HG02623 (cell line): ENCODE measurements around the gene ALG2.
A peak's percentile ranks its signal among the peaks of the same experiment; 100 is the strongest.

Experiments used
- ATAC-seq: cut with Tn5 transposase; IDR thresholded peaks from one replicate; pipeline ENCODE4 v1.9.1; 2021; ENCODE audit warnings: moderate library complexity; ENCODE audit not compliant: unreplicated experiment

Gene ALG2

DNA sequence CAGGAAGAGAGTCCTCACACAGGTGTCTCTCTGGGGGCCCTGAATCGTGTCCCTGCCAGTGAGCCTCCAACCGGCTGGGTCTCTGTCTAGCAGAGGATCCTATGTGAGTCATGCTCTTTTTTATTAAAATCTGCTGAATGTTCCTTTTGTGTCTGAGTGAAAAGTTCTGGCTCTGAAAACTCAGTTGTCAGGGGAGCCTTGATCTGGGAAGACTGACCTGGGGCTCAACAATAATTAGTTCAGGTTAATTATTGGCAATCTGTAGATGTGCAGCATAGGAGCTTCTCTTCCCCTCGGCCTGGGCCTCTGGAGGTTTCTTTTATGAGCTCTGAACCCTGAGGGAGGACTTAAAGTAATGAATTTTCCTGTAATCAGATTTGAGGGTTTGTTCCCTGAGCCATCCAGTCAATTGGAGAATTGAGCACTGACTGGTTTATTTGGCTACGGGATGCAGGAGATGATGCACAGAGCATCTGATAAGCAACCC lies 45.2 kb downstream of the ALG2 start:
- ATAC-seq, result no peak

DNA sequence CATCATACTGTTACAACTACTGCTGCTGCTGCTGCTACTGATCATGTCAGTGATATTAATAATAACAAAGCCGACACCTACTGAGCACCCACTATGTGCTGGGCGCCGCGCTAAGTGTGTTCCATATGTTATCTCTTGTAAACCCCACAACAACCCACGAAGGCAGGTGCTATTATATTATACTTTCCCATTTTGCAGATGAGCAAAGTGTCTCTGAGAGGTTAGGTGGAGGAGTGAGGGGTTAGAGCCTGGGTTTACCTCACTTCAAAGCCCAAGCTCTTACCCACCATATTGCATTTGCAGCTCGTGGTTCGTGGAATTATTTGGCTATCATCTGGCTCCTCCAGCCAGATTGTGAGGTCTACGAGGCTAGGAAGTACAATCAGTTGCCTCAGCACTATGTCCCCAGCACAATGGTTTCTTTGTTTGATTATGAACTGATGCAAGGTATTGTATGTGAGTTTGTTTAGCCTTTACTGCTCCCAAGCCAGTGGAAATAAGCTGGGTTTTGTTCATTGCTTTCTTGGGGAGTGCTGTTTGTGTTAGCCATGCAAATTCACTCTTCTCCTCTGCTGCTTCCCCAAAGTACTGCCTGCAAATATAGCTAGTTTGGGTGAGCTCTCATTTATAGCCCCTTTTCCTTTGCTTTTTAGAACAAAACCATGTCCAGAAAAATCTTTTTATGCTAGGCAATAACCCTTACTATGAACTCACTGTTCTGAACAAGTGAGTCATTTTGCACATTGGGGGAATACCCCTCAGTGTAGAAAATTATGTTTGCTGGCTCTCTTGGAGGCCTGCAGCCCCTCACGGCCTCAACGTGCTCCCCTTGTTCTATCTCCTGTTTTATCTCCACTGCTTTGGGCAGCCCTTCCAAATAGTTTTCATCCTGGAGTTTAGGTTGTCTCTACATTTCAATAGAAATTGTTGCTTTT lies 47.9 kb downstream of the ALG2 start:
- ATAC-seq, result peak; percentile 67

DNA sequence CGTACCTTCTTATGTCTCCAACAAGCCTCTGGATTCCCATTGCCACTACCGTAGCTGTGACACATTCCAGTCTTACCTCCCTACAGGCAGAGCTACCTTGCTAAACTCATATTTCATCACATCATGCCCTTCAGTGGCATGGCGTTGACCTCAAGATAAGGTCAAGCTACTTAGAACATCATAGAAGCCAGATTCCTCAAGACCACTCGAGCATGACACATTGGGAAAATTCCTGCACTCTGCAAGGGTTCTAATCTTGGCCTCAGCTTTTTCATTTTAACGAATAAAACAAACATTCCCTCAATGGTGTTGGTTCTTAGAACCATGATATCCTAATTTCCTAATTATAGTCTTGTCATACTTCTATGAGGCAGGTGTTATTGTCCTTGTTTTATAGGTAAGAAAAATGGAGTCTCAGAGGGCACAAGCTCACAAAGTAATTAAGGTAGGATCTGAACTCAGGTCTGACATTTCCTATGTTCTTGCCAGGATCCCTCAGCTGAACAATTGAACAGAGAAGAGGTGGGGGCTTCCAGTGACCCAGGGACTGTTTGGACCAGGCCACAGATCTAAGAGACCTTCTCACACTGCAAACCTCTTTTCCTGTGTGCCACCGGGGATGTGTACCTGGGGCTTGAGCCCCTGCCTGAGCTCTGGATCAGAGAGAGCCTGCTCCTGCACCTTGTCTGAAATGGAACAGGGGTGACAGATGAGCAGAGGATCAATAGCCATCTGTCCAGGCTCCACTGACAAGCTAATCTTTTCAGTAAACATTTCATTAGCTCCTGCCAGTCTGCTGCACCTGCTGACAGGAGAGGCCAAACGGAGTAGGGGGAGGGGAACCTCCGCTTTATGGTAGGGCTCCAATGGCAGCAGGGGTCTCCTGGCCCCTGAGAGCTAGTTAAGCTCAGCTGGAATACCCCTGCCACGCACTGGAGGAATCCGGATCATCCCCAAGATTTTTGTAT lies 49.3 kb downstream of the ALG2 start:
- no peak for ATAC-seq

DNA sequence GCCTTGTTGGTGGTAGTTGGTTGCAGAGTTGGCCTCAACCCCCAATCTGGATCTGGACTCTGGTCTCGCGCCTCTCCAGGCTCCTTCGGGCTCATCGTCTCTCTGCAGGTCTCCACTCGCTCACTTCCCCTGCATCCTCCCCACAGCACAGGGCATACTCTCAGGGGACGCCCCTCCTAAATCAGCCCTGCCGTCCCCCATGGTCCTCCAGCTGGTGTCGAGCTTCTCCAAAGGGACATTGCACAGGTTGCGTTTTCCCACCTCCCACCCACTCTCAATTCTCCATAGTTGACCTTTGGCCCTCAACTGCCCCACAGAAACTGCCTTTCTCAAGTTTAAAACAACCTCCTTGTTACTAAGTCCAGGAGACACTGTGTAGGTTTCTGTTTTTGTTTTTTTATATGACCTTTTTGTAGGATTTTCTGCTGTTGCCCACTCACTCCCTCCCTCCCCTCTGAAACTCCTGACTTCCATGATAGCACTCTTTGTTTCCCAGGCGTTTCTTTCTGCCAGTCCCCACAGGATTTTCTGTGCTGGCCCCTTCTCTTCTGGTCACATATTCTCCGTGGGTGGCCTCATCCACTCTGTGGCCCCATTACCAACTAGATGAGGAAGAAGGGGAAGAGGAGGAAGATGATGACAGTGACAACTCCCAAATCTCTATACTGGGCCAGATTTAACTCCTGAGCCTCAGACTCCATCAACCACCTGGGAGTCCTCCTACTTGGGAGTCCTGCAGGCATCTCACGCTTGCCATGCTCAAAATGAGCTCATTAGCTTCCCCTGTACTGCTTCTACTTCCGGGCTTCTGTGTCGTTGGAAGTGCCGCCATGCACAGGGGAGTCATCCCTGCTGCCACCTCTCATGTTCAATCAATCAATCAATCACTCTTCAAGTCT lies 50.3 kb downstream of the ALG2 start:
- ATAC-seq, result no peak

DNA sequence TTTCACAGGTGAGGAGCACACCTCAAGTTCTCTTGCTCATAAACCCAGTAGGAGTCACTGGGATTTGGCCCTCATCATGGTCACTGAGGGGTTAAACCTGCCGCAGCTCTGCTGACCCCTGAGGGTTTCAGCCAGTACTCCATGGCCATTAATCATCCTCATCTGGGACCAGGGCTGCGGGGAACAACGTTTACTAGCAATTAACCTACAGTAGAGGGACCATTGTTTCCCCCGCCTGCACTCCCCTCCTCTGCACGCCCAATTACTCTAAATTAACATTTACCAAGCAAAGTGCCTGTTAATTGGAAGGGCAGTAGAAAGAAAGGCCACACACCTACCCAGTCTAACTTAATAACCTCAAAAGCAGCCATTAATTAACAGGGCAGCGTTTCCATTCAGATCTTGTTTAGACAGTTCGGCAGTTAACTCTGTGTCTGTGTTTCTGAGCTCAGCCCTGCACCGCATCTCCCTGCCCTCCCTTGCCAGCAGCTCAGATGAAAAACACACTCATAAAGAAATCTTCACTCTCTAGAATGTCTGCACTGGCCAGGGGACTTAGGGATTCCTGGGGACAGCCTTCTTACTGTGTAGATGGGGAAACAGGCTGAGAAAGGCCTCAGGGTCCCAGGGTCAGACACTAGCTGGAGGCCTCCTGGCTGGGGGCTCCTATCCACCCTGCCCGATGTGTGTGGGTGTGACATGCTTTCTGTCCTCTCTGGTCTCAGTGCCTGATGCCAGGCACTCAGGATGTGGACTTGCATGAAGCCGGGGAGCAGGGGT lies 51.6 kb downstream of the ALG2 start:
- no peak for ATAC-seq

DNA sequence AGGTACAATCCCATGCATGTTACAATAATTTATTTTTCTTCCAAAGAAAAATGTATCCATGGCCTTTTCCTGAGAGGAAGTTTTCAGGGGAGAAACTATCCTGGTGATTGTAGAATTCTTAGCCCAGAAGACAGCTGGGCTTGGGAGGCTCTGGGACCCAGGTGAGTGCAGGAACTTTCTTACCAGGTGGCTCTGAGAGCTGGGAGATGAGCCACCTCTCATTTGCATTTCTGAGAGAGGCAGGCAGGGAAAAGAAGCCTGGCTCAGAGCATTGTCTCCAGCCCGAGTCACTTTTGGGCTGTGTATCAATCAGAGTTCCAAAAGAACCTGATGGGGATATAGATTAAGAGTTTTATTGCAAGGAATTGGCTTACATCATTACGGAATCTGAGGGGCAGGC lies 52.7 kb downstream of the ALG2 start:
- no peak for ATAC-seq

DNA sequence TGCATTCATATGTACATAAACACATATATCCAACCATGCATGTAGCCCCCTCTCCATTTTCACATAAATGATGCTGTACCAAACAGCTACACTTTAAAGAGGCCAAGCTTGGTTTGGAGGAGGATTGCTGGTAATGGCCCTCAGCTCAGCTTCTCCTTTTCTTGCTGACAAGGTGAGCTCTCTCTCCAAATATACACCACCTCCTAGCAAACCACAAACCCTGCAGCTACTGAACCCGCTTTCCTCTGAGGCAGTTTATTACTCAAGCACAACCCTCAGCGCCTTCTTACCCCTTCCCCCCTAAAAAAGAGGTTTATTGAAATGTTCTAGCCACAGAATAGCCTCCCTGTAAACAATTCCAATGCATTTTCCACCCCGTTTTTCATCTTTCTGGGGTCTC lies 54.0 kb downstream of the ALG2 start:
- ATAC-seq, result no peak

DNA sequence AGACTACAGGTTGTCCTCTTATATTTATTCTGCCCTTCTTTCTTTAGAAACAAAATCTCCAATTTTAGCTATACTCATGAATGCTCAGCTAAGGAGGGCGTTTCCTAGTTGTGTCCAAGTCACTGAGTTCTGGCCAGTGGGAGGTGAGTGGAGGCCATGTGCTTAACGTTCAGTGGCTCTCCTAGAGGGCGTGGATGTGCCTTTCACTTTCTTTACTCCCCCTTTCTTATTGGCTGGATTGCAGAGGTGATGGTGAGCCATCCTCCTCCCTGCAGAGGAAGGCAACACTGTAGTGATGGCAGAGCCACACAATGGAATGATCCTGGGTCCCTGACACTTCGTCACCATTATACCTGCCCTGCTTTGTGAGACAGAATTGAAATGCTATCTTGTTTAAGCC lies 54.6 kb downstream of the ALG2 start:
- no peak for ATAC-seq
